ENCODE measurements around the gene C21orf58.
"Not testable (repeated sequence)": the region's sequence is repeated elsewhere in the genome, so short reads cannot be mapped to it uniquely, and the experiment has no call there.

The C21orf58 gene

GRCh38 chr21:46317710-46318463, 5.8 kb downstream of the C21orf58 start:
- Histone ChIP-seq H3K27ac (no peak overlapping the region), H3K36me3 (peaks cover 35% of the 10 kb centered on the region)

GRCh38 chr21:46316708-46317324, 6.9 kb downstream of the C21orf58 start:
- H3K27me3 ChIP-seq = no peaks in the 10 kb centered on the region
- H3K27ac ChIP-seq = no peak overlapping the region
- H3K9me3 ChIP-seq = no peaks in the 10 kb centered on the region
- H3K4me1 ChIP-seq (ENCODE audit: control insufficient read depth in 1 of 2, insufficient read depth in 1 of 2, low read depth in 1 of 2, low read length in 1 of 2) = peaks cover 19 to 20% of the 10 kb centered on the region in 2 experiments
- no peak for TF ChIP-seq CTCF (IDR thresholded peaks at IDR 0.05)
- H3K36me3 ChIP-seq = peaks cover 40% of the 10 kb centered on the region
- no peak overlapping the region for H3K4me3 ChIP-seq (ENCODE audit: low read depth in 1 of 2, low read length in 1 of 2)

More at GRCh38 chr21:46317710-46318463, 5.8 kb downstream of the C21orf58 start:
- H3K4me1 ChIP-seq (ENCODE audit: control insufficient read depth in 1 of 2, insufficient read depth in 1 of 2, low read depth in 1 of 2, low read length in 1 of 2) = peaks cover 30% of the 10 kb centered on the region in 2 experiments
- no peak for TF ChIP-seq CTCF (IDR thresholded peaks at IDR 0.05)
- no peaks in the 10 kb centered on the region for H3K27me3 ChIP-seq
- H3K9me3 ChIP-seq = no peaks in the 10 kb centered on the region
- no peak overlapping the region for H3K4me3 ChIP-seq (ENCODE audit: low read depth in 1 of 2, low read length in 1 of 2)

- no peaks in the 10 kb centered on the region for H3K27me3 ChIP-seq
- H3K4me3 ChIP-seq (ENCODE audit: low read depth in 1 of 2, low read length in 1 of 2) = no peak overlapping the region
- H3K4me1 ChIP-seq (ENCODE audit: control insufficient read depth in 1 of 2, insufficient read depth in 1 of 2, low read depth in 1 of 2, low read length in 1 of 2) = peaks cover 0 to 2% of the 10 kb centered on the region in 2 experiments
- H3K36me3 ChIP-seq = peaks cover 52% of the 10 kb centered on the region
- no peak for TF ChIP-seq CTCF (IDR thresholded peaks at IDR 0.05)
- H3K9me3 ChIP-seq = no peaks in the 10 kb centered on the region
- no peak overlapping the region for H3K27ac ChIP-seq
Measured at GRCh38 chr21:46314441-46315020, 9.1 kb downstream of the C21orf58 start.

GRCh38 chr21:46312949-46313348, 10.7 kb downstream of the C21orf58 start:
- no peaks in the 10 kb centered on the region for H3K4me1 ChIP-seq (ENCODE audit: control insufficient read depth in 1 of 2, insufficient read depth in 1 of 2, low read depth in 1 of 2, low read length in 1 of 2)
- peaks cover 62% of the 10 kb centered on the region for H3K36me3 ChIP-seq
- H3K9me3 ChIP-seq = no peaks in the 10 kb centered on the region
- no peak for TF ChIP-seq CTCF (IDR thresholded peaks at IDR 0.05)
- no peak overlapping the region for H3K4me3 ChIP-seq (ENCODE audit: low read depth in 1 of 2, low read length in 1 of 2)
- H3K27ac ChIP-seq = no peak overlapping the region
- H3K27me3 ChIP-seq = no peaks in the 10 kb centered on the region

GRCh38 chr21:46311568-46311967, 12.1 kb downstream of the C21orf58 start:
- no peaks in the 10 kb centered on the region for H3K4me1 ChIP-seq (ENCODE audit: control insufficient read depth in 1 of 2, insufficient read depth in 1 of 2, low read depth in 1 of 2, low read length in 1 of 2)
- peaks cover 62% of the 10 kb centered on the region for H3K36me3 ChIP-seq
- no peaks in the 10 kb centered on the region for H3K27me3 ChIP-seq
- no peak for TF ChIP-seq CTCF (IDR thresholded peaks at IDR 0.05)
- no peak overlapping the region for H3K27ac ChIP-seq
- H3K9me3 ChIP-seq = no peaks in the 10 kb centered on the region
- H3K4me3 ChIP-seq (ENCODE audit: low read depth in 1 of 2, low read length in 1 of 2) = no peak overlapping the region

- H3K36me3 ChIP-seq = peaks cover 60% of the 10 kb centered on the region
- H3K27ac ChIP-seq, H3K9me3 ChIP-seq: not testable (repeated sequence)
Measured at GRCh38 chr21:46310260-46310659, 13.4 kb downstream of the C21orf58 start.

More at GRCh38 chr21:46310260-46310659, 13.4 kb downstream of the C21orf58 start:
- H3K27me3 ChIP-seq; H3K4me1 ChIP-seq (ENCODE audit: control insufficient read depth in 1 of 2, insufficient read depth in 1 of 2, low read depth in 1 of 2, low read length in 1 of 2); H3K4me3 ChIP-seq (ENCODE audit: low read depth in 1 of 2, low read length in 1 of 2): not testable (repeated sequence)
